ENCODE data around the gene TAF6.

TAF6 gene

GRCh38 chr7:100119072-100119969 lies at the start of gene TAF6, which contains the start of gene CNPY4:
TSS of gene TAF6 (minus strand) at chr7:100119358. CDS start at chr7:100114209, 5,149 bp downstream.
TSS of gene CNPY4 (plus strand) at chr7:100119634. CDS start at chr7:100119745, 111 bp downstream.
- DNase-seq (ENCODE audit: low spot score): peak; percentile 99

- no peak for DNase-seq (ENCODE audit: low spot score)
Measured at GRCh38 chr7:100167912-100168323, 48.8 kb upstream of the TAF6 start.

GRCh38 chr7:100166970-100167911 lies 48.1 kb upstream of the TAF6 start:
- DNase-seq (ENCODE audit: low spot score): no peak

GRCh38 chr7:100166317-100166940 lies 47.3 kb upstream of the TAF6 start:
- no peak for DNase-seq (ENCODE audit: low spot score)

- no peak for DNase-seq (ENCODE audit: low spot score)
Measured at GRCh38 chr7:100163871-100164270, 44.7 kb upstream of the TAF6 start.

GRCh38 chr7:100163006-100163531 lies 43.9 kb upstream of the TAF6 start:
- peak; percentile 80 for DNase-seq (ENCODE audit: low spot score)

GRCh38 chr7:100160067-100160466 lies 40.9 kb upstream of the TAF6 start:
- DNase-seq (ENCODE audit: low spot score): no peak

GRCh38 chr7:100159099-100159623 lies 40.0 kb upstream of the TAF6 start:
- DNase-seq (ENCODE audit: low spot score): no peak

- DNase-seq (ENCODE audit: low spot score): peak; percentile 91
Measured at GRCh38 chr7:100158229-100159098, 39.3 kb upstream of the TAF6 start, which contains the start of gene TRAPPC14. TSS of gene TRAPPC14 (minus strand) at chr7:100158723. CDS start at chr7:100158499, 224 bp downstream.

- DNase-seq (ENCODE audit: low spot score): peak; percentile 63
Measured at GRCh38 chr7:100157334-100158228, 38.4 kb upstream of the TAF6 start.

- no peak for DNase-seq (ENCODE audit: low spot score)
Measured at GRCh38 chr7:100157069-100157333, 37.8 kb upstream of the TAF6 start.

GRCh38 chr7:100156331-100157068 lies 37.3 kb upstream of the TAF6 start:
- DNase-seq (ENCODE audit: low spot score): no peak

GRCh38 chr7:100155553-100156317 lies 36.6 kb upstream of the TAF6 start:
- DNase-seq (ENCODE audit: low spot score): no peak

GRCh38 chr7:100154651-100155491 lies 35.7 kb upstream of the TAF6 start:
- DNase-seq (ENCODE audit: low spot score): no peak

- no peak for DNase-seq (ENCODE audit: low spot score)
Measured at GRCh38 chr7:100153708-100154535, 34.8 kb upstream of the TAF6 start.

- DNase-seq (ENCODE audit: low spot score): no peak
Measured at GRCh38 chr7:100152937-100153666, 33.9 kb upstream of the TAF6 start.

Measured in LoVo (cell line).